HCT116 (cell line): ENCODE results near the gene ZNF32.
"Not testable (repeated sequence)": the region's sequence is repeated elsewhere in the genome, so short reads cannot be mapped to it uniquely, and the experiment has no call there.

Experiments used
- ATF3 ChIP-seq: IDR thresholded peaks from 2 replicates; pipeline ENCODE4 v1.6.1; 2012
- CTCF ChIP-seq, 3 experiments: fragments of 200-600 bp in 1 of 3; sonication (generic) in 1 of 3; IDR thresholded peaks in 2 of 3; conservative IDR thresholded peaks in 1 of 3; 2 replicates each; pipeline ENCODE4 v1.5.1; 2012 to 2017; ENCODE audit warnings: low read depth in 2 of 3, low read length in 2 of 3, antibody characterized with exemption in 1 of 3, borderline replicate concordance in 1 of 3, control low read depth in 1 of 3, mild to moderate bottlenecking in 1 of 3, mixed read lengths in 1 of 3, mixed run types in 1 of 3, moderate library complexity in 1 of 3; ENCODE audit not compliant: insufficient read depth in 1 of 3
- EGR1 ChIP-seq: IDR thresholded peaks from 2 replicates; pipeline ENCODE4 v1.6.1; 2012; ENCODE audit warnings: low read depth
- EZH2 ChIP-seq: fragments of 200-600 bp; sonication (generic); IDR thresholded peaks from 2 replicates; pipeline ENCODE4 v1.6.1; 2017; ENCODE audit warnings: antibody characterized with exemption, mixed run types
- EZH2phosphoT487 ChIP-seq: fragments of 200-600 bp; IDR thresholded peaks from 2 replicates; pipeline ENCODE4 v1.6.1; 2018; ENCODE audit warnings: antibody characterized with exemption, borderline replicate concordance
- POLR2A ChIP-seq: IDR thresholded peaks from 2 replicates; pipeline ENCODE4 v1.7.0; 2011; ENCODE audit warnings: borderline replicate concordance; ENCODE audit not compliant: insufficient read depth, insufficient read length; ENCODE audit errors: extremely low read depth
- POLR2AphosphoS5 ChIP-seq: IDR thresholded peaks from 2 replicates; pipeline ENCODE4 v1.6.1; 2011; ENCODE audit warnings: mild to moderate bottlenecking, low read depth, low read length, moderate library complexity
- RAD21 ChIP-seq: IDR thresholded peaks from 2 replicates; pipeline ENCODE4 v1.6.1; 2012; ENCODE audit warnings: low read depth, mild to moderate bottlenecking
- ZNF274 ChIP-seq: fragments of 200-500 bp; sonication (Bioruptor generic); IDR thresholded peaks from 2 replicates; pipeline ENCODE4 v1.6.1; 2014; ENCODE audit warnings: mild to moderate bottlenecking, low read depth, low read length, inconsistent platforms

GRCh38 chr10:43601576-43601975 is 47.1 kb downstream of the ZNF32 start:
- not testable (repeated sequence) for TF ChIP-seq CTCF (IDR thresholded peaks at IDR 0.05 in 2 of 3, conservative IDR thresholded peaks at IDR 0.05 in 1 of 3; ENCODE audit: borderline replicate concordance in 1 of 3, insufficient read depth in 1 of 3, low read depth in 2 of 3, low read length in 2 of 3); ATF3; POLR2AphosphoS5; POLR2A; EGR1; RAD21; EZH2; EZH2phosphoT487; ZNF274
